IPS-20b (cell line): ENCODE measurements around the gene HOXB8.
A peak's percentile ranks its signal among the peaks of the same experiment; 100 is the strongest.

Experiments
- H3K27ac ChIP-seq: one replicate; pipeline ENCODE4 v1.5.1; 2013; ENCODE audit warnings: low read length
- H3K27me3 ChIP-seq: 2 replicates; pipeline ENCODE4 v1.6.1; 2013; ENCODE audit warnings: mild to moderate bottlenecking, low read length, inconsistent platforms; ENCODE audit not compliant: insufficient read depth
- H3K36me3 ChIP-seq: 2 replicates; pipeline ENCODE4 v1.6.1; 2013; ENCODE audit warnings: low read depth, mild to moderate bottlenecking, inconsistent platforms, low read length, moderate library complexity; ENCODE audit not compliant: insufficient read depth
- H3K4me1 ChIP-seq: 2 replicates; pipeline ENCODE4 v1.6.1; 2013; ENCODE audit warnings: mild to moderate bottlenecking, control low read depth, inconsistent platforms, low read length, moderate library complexity; ENCODE audit not compliant: insufficient read depth
- H3K4me3 ChIP-seq: 2 replicates; pipeline ENCODE4 v1.5.1; 2013; ENCODE audit warnings: mild to moderate bottlenecking, low read length, inconsistent platforms
- H3K9ac ChIP-seq: 2 replicates; pipeline ENCODE4 v1.6.1; 2013; ENCODE audit warnings: low read depth, mild to moderate bottlenecking, inconsistent platforms, low read length, moderate library complexity
- H3K9me3 ChIP-seq: 2 replicates; pipeline ENCODE4 v1.6.1; 2013; ENCODE audit warnings: mild to moderate bottlenecking, low read depth, low read length, inconsistent platforms; ENCODE audit not compliant: insufficient read depth

The HOXB8 gene

GRCh38 chr17:48627118-48627597 is 12.1 kb upstream of the HOXB8 start:
- H3K27ac ChIP-seq = no peak overlapping the region

GRCh38 chr17:48626245-48627117 is 11.4 kb upstream of the HOXB8 start, which contains the start of gene HOXB9:
HOXB9 (minus strand) TSS chr17:48626358; CDS start chr17:48626269, 89 bp downstream.
- H3K9ac ChIP-seq = no peak within 1 kb of the TSS
- H3K9me3 ChIP-seq = peaks cover 17% of the 10 kb centered on the region
- H3K36me3 ChIP-seq = no peaks in the 10 kb centered on the region
- H3K4me1 ChIP-seq = no peaks in the 10 kb centered on the region
- H3K27me3 ChIP-seq = peaks cover 100% of the 10 kb centered on the region
- no peak within 1 kb of the TSS for H3K27ac ChIP-seq
- H3K4me3 ChIP-seq = 0 out of 2 replicates have a peak within 1 kb of the TSS, but pooled peaks have one; percentile 6

More at GRCh38 chr17:48627118-48627597, 12.1 kb upstream of the HOXB8 start:
- H3K36me3 ChIP-seq = no peaks in the 10 kb centered on the region
- H3K27me3 ChIP-seq = peaks cover 100% of the 10 kb centered on the region
- no peak overlapping the region for H3K4me3 ChIP-seq
- H3K9ac ChIP-seq = no peak overlapping the region
- H3K9me3 ChIP-seq = peaks cover 12% of the 10 kb centered on the region
- H3K4me1 ChIP-seq = no peaks in the 10 kb centered on the region

GRCh38 chr17:48625495-48626244 is 10.6 kb upstream of the HOXB8 start:
- Histone ChIP-seq H3K36me3 (no peaks in the 10 kb centered on the region), H3K27me3 (peaks cover 100% of the 10 kb centered on the region), H3K4me1 (no peaks in the 10 kb centered on the region), H3K27ac (no peak overlapping the region), H3K9ac (no peak overlapping the region), H3K9me3 (peaks cover 17% of the 10 kb centered on the region), H3K4me3 (0 out of 2 replicates have a peak overlapping the region, but pooled peaks have one; percentile 6)

GRCh38 chr17:48624544-48625494 is 9.7 kb upstream of the HOXB8 start:
- Histone ChIP-seq H3K9ac (no peak overlapping the region), H3K27me3 (peaks cover 100% of the 10 kb centered on the region), H3K4me3 (0 out of 2 replicates have a peak overlapping the region, but pooled peaks have one; percentile 6), H3K9me3 (peaks cover 19% of the 10 kb centered on the region), H3K4me1 (no peaks in the 10 kb centered on the region), H3K36me3 (no peaks in the 10 kb centered on the region), H3K27ac (no peak overlapping the region)

GRCh38 chr17:48624118-48624517 is 9.0 kb upstream of the HOXB8 start:
- Histone ChIP-seq H3K4me3 (no peak overlapping the region), H3K36me3 (no peaks in the 10 kb centered on the region), H3K4me1 (no peaks in the 10 kb centered on the region), H3K27me3 (peaks cover 100% of the 10 kb centered on the region), H3K9me3 (peaks cover 19% of the 10 kb centered on the region), H3K27ac (no peak overlapping the region), H3K9ac (no peak overlapping the region)

- no peak overlapping the region for H3K27ac ChIP-seq
- H3K4me3 ChIP-seq = no peak overlapping the region
- H3K27me3 ChIP-seq = peaks cover 100% of the 10 kb centered on the region
- H3K36me3 ChIP-seq = no peaks in the 10 kb centered on the region
- H3K9me3 ChIP-seq = peaks cover 19% of the 10 kb centered on the region
- no peak overlapping the region for H3K9ac ChIP-seq
- no peaks in the 10 kb centered on the region for H3K4me1 ChIP-seq
These were observed 8.5 kb upstream of the HOXB8 start for GRCh38 chr17:48623583-48623982.

- peaks cover 19% of the 10 kb centered on the region for H3K9me3 ChIP-seq
- no peak overlapping the region for H3K9ac ChIP-seq
- no peaks in the 10 kb centered on the region for H3K36me3 ChIP-seq
- H3K27me3 ChIP-seq = peaks cover 100% of the 10 kb centered on the region
- H3K27ac ChIP-seq = no peak overlapping the region
- H3K4me3 ChIP-seq = no peak overlapping the region
- no peaks in the 10 kb centered on the region for H3K4me1 ChIP-seq
These were observed 7.8 kb upstream of the HOXB8 start for GRCh38 chr17:48622857-48623256.

- Histone ChIP-seq H3K4me3 (no peak overlapping the region), H3K27ac (no peak overlapping the region), H3K27me3 (peaks cover 100% of the 10 kb centered on the region), H3K9me3 (peaks cover 26% of the 10 kb centered on the region), H3K4me1 (no peaks in the 10 kb centered on the region), H3K36me3 (no peaks in the 10 kb centered on the region), H3K9ac (no peak overlapping the region)
These were observed 6.6 kb upstream of the HOXB8 start for GRCh38 chr17:48621410-48622392.

GRCh38 chr17:48620461-48621139 is 5.5 kb upstream of the HOXB8 start:
- Histone ChIP-seq H3K4me3 (no peak overlapping the region), H3K9ac (no peak overlapping the region), H3K4me1 (no peaks in the 10 kb centered on the region), H3K36me3 (no peaks in the 10 kb centered on the region), H3K27ac (no peak overlapping the region), H3K27me3 (peaks cover 100% of the 10 kb centered on the region), H3K9me3 (peaks cover 29% of the 10 kb centered on the region)
